HepG2 (cell line): ENCODE data around the gene MFRP. TPM values are rescaled to one million over a fixed set of nuclear protein-coding genes. Genes with fewer than 3 reads are reported as not detected.

Source experiments
- ATAC-seq: fragments of 200-7000 bp; cut with Tn5 transposase; 3 replicates; pipeline ENCODE4 v1.9.1; 2020; ENCODE audit warnings: mild to moderate bottlenecking, moderate library complexity
- BruUV-seq: library from RNA; stranded (reverse); fragments of 400-500 nt; replicated peaks from 2 replicates; lab custom pipeline; 2021; lab: Mats Ljungman, UMichigan
- CTCF ChIA-PET: fragments of 300-600 bp; formaldehyde crosslinking; extraction: SDS; loops from one replicate; lab custom pipeline; 2021; ENCODE audit warnings: low total read pairs, inconsistent platforms, low intra/inter-chr PET ratio; lab: Yijun Ruan, JAX
- POLR2A ChIA-PET: fragments of 350-600 bp; sonication (Branson Sonifier 250); formaldehyde crosslinking; loops from one replicate; lab custom pipeline; 2020; ENCODE audit warnings: antibody characterized with exemption, inconsistent platforms; lab: Yijun Ruan, JAX
- DNase-seq: peaks from one replicate; pipeline ENCODE4 v3.0.0-alpha.2; 2015; ENCODE audit warnings: low spot score
- FAIRE-seq: peaks from 3 replicates; lab custom pipeline; 2011; peaks lifted over from hg19 to GRCh38; lab: Jason Lieb, UNC
- H2AFZ ChIP-seq: one replicate; pipeline ENCODE4 v1.6.1; 2011; ENCODE audit warnings: low read length, inconsistent platforms
- H3K27ac ChIP-seq: fragments of 300-600 bp; 3 replicates; pipeline ENCODE4 v1.8.0; 2011; ENCODE audit warnings: mixed run types, mild to moderate bottlenecking, mixed read lengths, low read length, inconsistent platforms; ENCODE audit not compliant: insufficient read depth; ENCODE audit errors: extremely low read length
- H3K27me3 ChIP-seq, 2 experiments: fragments of 200-600 bp in 1 of 2; 2 replicates in 1 of 2; 3 replicates in 1 of 2; pipeline versions ENCODE4 v1.6.0 to v1.8.0; 2011; ENCODE audit warnings: low read length in 2 of 2, mild to moderate bottlenecking in 2 of 2, moderate library complexity in 2 of 2, inconsistent platforms in 1 of 2; ENCODE audit not compliant: insufficient read depth in 2 of 2, control insufficient read depth in 1 of 2
- H3K36me3 ChIP-seq, 2 experiments: fragments of 200-600 bp in 1 of 2; replicated peaks in 1 of 2; 2 replicates in 1 of 2; 3 replicates in 1 of 2; pipeline versions ENCODE4 v1.5.1 to v1.8.0; 2011; ENCODE audit warnings: low read length in 2 of 2, inconsistent platforms in 1 of 2; ENCODE audit not compliant: insufficient read depth in 2 of 2, control insufficient read depth in 1 of 2
- H3K4me1 ChIP-seq: 2 replicates; pipeline ENCODE4 v1.5.1; 2012; ENCODE audit warnings: low read length, inconsistent platforms; ENCODE audit not compliant: insufficient read depth
- H3K4me2 ChIP-seq: 2 replicates; pipeline ENCODE4 v1.6.0; 2011; ENCODE audit warnings: low read depth, low read length, inconsistent platforms
- H3K4me3 ChIP-seq, 3 experiments: fragments of 200-600 bp in 1 of 3; sonication (generic), shearing (Covaris generic) in 1 of 3; replicated peaks in 1 of 3; 2 replicates each; pipeline ENCODE4 v1.5.1; 2011 to 2016; ENCODE audit warnings: low read length in 3 of 3, inconsistent platforms in 2 of 3, low read depth in 2 of 3, mild to moderate bottlenecking in 2 of 3, control low read depth in 1 of 3, mixed read lengths in 1 of 3; ENCODE audit not compliant: insufficient read depth in 1 of 3
- H3K79me2 ChIP-seq: one replicate; pipeline ENCODE4 v1.6.1; 2011; ENCODE audit warnings: low read length, inconsistent platforms; ENCODE audit not compliant: insufficient read depth
- H3K9ac ChIP-seq: 2 replicates; pipeline ENCODE4 v1.6.0; 2011; ENCODE audit warnings: mild to moderate bottlenecking, low read depth, low read length, inconsistent platforms; ENCODE audit not compliant: insufficient read depth
- H3K9me3 ChIP-seq: 2 replicates; pipeline ENCODE4 v1.5.1; 2012; ENCODE audit warnings: mild to moderate bottlenecking, low read length
- H4K20me1 ChIP-seq: 2 replicates; pipeline ENCODE4 v1.6.0; 2011; ENCODE audit warnings: inconsistent platforms, mild to moderate bottlenecking, low read length, moderate library complexity; ENCODE audit not compliant: insufficient read depth
- FOXP1 ChIP-seq, 2 experiments: fragments of 450-650 bp in 1 of 2; IDR thresholded peaks; 2 replicates each; pipeline ENCODE4 v1.6.1; 2017 to 2018; ENCODE audit warnings: antibody characterized with exemption in 1 of 2
- GLMP ChIP-seq: sonication (generic); formaldehyde crosslinking; IDR thresholded peaks from 2 replicates; pipeline ENCODE4 v1.9.0; 2021; ENCODE audit warnings: missing genetic modification reagents, mild to moderate bottlenecking, borderline replicate concordance
- MATR3 ChIP-seq: sonication (generic); formaldehyde crosslinking; IDR thresholded peaks from 2 replicates; pipeline ENCODE4 v1.4.0; 2020; ENCODE audit warnings: missing genetic modification reagents
- NFKBIZ ChIP-seq: IDR thresholded peaks from 2 replicates; pipeline ENCODE4 v1.6.1; 2018; ENCODE audit warnings: missing genetic modification reagents, missing compliant biosample characterization
- POLR2AphosphoS2 ChIP-seq: IDR thresholded peaks from 2 replicates; pipeline ENCODE4 v1.6.1; 2011; ENCODE audit warnings: low read depth, low read length, improper control_type of control experiment
- ZBTB20 ChIP-seq: sonication (generic); formaldehyde crosslinking; IDR thresholded peaks from 2 replicates; pipeline ENCODE4 v1.8.1; 2023; ENCODE audit warnings: missing genetic modification reagents, low read depth, mild to moderate bottlenecking, borderline replicate concordance
- ZBTB37 ChIP-seq: sonication (generic); formaldehyde crosslinking; IDR thresholded peaks from 2 replicates; pipeline ENCODE4 v1.4.0; 2020; ENCODE audit warnings: mild to moderate bottlenecking, missing genetic modification reagents
- ZKSCAN1 ChIP-seq: fragments of 150-350 bp; IDR thresholded peaks from 2 replicates; pipeline ENCODE4 v1.6.1; 2014; ENCODE audit warnings: low read length
- ZNF12 ChIP-seq: sonication (generic); formaldehyde crosslinking; IDR thresholded peaks from 2 replicates; pipeline ENCODE4 v1.5.0; 2020; ENCODE audit warnings: missing genetic modification reagents
- ZNF451 ChIP-seq: sonication (generic); formaldehyde crosslinking; IDR thresholded peaks from 2 replicates; pipeline ENCODE4 v1.5.0; 2020; ENCODE audit warnings: mild to moderate bottlenecking, missing genetic modification reagents
- ZNF746 ChIP-seq: sonication (generic); formaldehyde crosslinking; IDR thresholded peaks from 2 replicates; pipeline ENCODE4 v1.8.0; 2022; ENCODE audit warnings: mild to moderate bottlenecking, missing genetic modification reagents
- whole genome bisulfite sequencing: methylation state at CpG from one replicate; pipeline ENCODE4 v1.1.6; 2017; ENCODE audit warnings: low lambda C conversion rate; 5-methylcytosine and 5-hydroxymethylcytosine counted together
- in situ Hi-C: cut with HindIII; loops from 2 replicates; pipeline ENCODE4 v1.10.0; 2017; ENCODE audit warnings: low pct_unique_long_range_greater_than_20kb; ENCODE audit not compliant: extremely low pct_ligation_motif_present
- intact Hi-C: fragments of 100-400 bp; cut with micrococcal nuclease; formaldehyde crosslinking; loops from one replicate; pipeline ENCODE4 v1.10.0; 2022; ENCODE audit not compliant: unreplicated experiment
- polyA plus RNA-seq, 8 experiments: library from polyadenylated mRNA; depleted of rRNA in 3 of 8; stranded (reverse) in 7 of 8; unstranded in 1 of 8; fragments of >200 nt; fragmentation: Illumina TruSeq in 4 of 8; extraction: Trizol in 4 of 8; gene quantifications; 2 replicates each; pipeline versions ENCODE4 v1.2.1 to v1.2.3, GENCODE V29; 2011 to 2016; ENCODE audit warnings: low read depth in 4 of 8, missing spikeins in 1 of 8, mixed read lengths in 1 of 8; ENCODE audit not compliant: insufficient read depth in 1 of 8
- total RNA-seq, 5 experiments: library from RNA; depleted of rRNA; stranded (reverse); fragments of >200 nt; fragmentation: Illumina TruSeq; extraction: Trizol; gene quantifications; 2 replicates each; pipeline ENCODE4 v1.2.3, GENCODE V29; 2016; ENCODE audit warnings: low read depth in 1 of 5

The MFRP gene
- total and polyA plus RNA-seq, 2 of the 13 experiments (the other 11 are each of a cell fraction or from before 2014, with no cell fraction given), result not detected

GRCh38 chr11:119362741-119363080 lies 16.2 kb upstream of the MFRP start:
- Histone ChIP-seq H3K79me2 (peaks cover 12% of the 10 kb centered on the region), H3K27ac (no peak overlapping the region), H3K4me2 (no peak overlapping the region), H3K9me3 (no peaks in the 10 kb centered on the region), H3K9ac (no peak overlapping the region), H3K4me3 (no peak overlapping the region), H3K27me3 (no peaks in the 10 kb centered on the region), H3K4me1 (peaks cover 71% of the 10 kb centered on the region), H3K36me3 (peaks cover 5 to 20% of the 10 kb centered on the region in 2 experiments; a peak in 4 of 5 replicates), H4K20me1 (no peaks in the 10 kb centered on the region; the same call in 1 of the 2 replicates), H2AFZ (no peak overlapping the region)
- ATAC-seq, result no peak
- no peak for DNase-seq
- no TSS peak for BruUV-seq
- TF ChIP-seq GLMP (CRISPR knock-in tag), result no peak
- TF ChIP-seq NFKBIZ, result no peak
- TF ChIP-seq ZBTB20 (CRISPR knock-in tag), result no peak
- TF ChIP-seq ZKSCAN1, result no peak
- no peak for TF ChIP-seq ZNF451 (CRISPR knock-in tag)
- no peak for TF ChIP-seq POLR2AphosphoS2
- no peak for TF ChIP-seq ZNF746 (CRISPR knock-in tag)
- no peak for TF ChIP-seq ZBTB37 (CRISPR knock-in tag)
- TF ChIP-seq MATR3 (CRISPR knock-in tag), result no peak
- no peak for TF ChIP-seq ZNF12 (CRISPR knock-in tag)
- TF ChIP-seq FOXP1 (IDR thresholded peaks at IDR 0.05), result no peak
- TF ChIP-seq FOXP1 (CRISPR knock-in tag; IDR thresholded peaks at IDR 0.05), result no peak
- FAIRE-seq, result no peak
- in situ Hi-C loops, result no loop called here
- ChIA-PET CTCF (no interaction called here), POLR2A (interaction anchor here (1.1 to 2.3 kb wide), 4 partner anchors 8 to 24 kb away, joined by 3 to 12 read pairs (median 4); partner anchors contain the start of gene USP2)
- 96% methylated on average over 5 of the region's 5 CpGs for WGBS
- intact Hi-C loops, result no loop called here
